ENCODE measurements around the gene GALNT7.

- TF ChIP-seq CTCF (IDR thresholded peaks at IDR 0.05) (no peak), POLR2AphosphoS5 (IDR thresholded peaks at IDR 0.05; ENCODE audit: low read depth, low read length) (no peak), REST (IDR thresholded peaks at IDR 0.05; ENCODE audit: insufficient read depth in 1 of 2, low read depth in 2 of 2, low read length in 1 of 2) (no peak)
Observed at GRCh38 chr4:173280998-173281397, 112.4 kb downstream of the GALNT7 start.
